A549 (cell line): ENCODE data around the gene RNF44.

Experiments used
- CBX8 ChIP-seq: fragments of 200-600 bp; sonication (generic); IDR thresholded peaks from 2 replicates; pipeline ENCODE4 v1.6.1; 2016
- CEBPB ChIP-seq, 2 experiments: fragments of >200 bp in 1 of 2; sonication (Bioruptor Twin) in 1 of 2; formaldehyde crosslinking in 1 of 2; IDR thresholded peaks; 2 replicates each; pipeline ENCODE4 v1.6.1; 2012 to 2016
- EHMT2 ChIP-seq: fragments of 200-600 bp; sonication (generic); IDR thresholded peaks from 2 replicates; pipeline ENCODE4 v1.6.1; 2016; ENCODE audit warnings: antibody characterized with exemption, low read depth, mild to moderate bottlenecking, moderate library complexity
- EP300 ChIP-seq, 2 experiments: fragments of >200 bp; sonication (Bioruptor Twin); formaldehyde crosslinking; IDR thresholded peaks; 2 replicates in 1 of 2; 3 replicates in 1 of 2; pipeline ENCODE4 v1.6.1; 2016 to 2017
- ESRRA ChIP-seq: fragments of 150-350 bp; IDR thresholded peaks from 2 replicates; pipeline ENCODE4 v1.6.1; 2014; ENCODE audit warnings: mild to moderate bottlenecking, low read length, borderline replicate concordance
- HDAC2 ChIP-seq: fragments of 200-600 bp; sonication (generic); IDR thresholded peaks from 2 replicates; pipeline ENCODE4 v1.6.1; 2016
- JUN ChIP-seq, 2 experiments: fragments of >200 bp; sonication (Bioruptor Twin); formaldehyde crosslinking; IDR thresholded peaks; 2 replicates in 1 of 2; 3 replicates in 1 of 2; pipeline ENCODE4 v1.6.1; 2016 to 2017
- MAFK ChIP-seq: fragments of 450-650 bp; IDR thresholded peaks from 2 replicates; pipeline ENCODE4 v1.6.1; 2014; ENCODE audit not compliant: partially characterized antibody
- POLR2A ChIP-seq: IDR thresholded peaks from 2 replicates; pipeline ENCODE4 v1.6.1; 2012; ENCODE audit warnings: mild to moderate bottlenecking, low read length
- RFX5 ChIP-seq: fragments of 450-650 bp; IDR thresholded peaks from 2 replicates; pipeline ENCODE4 v1.7.1; 2014; ENCODE audit warnings: antibody characterized with exemption, mild to moderate bottlenecking, moderate library complexity
- TF ChIP-seq, protein P1 (sequence below): fragments of >200 bp; sonication (Bioruptor Twin); formaldehyde crosslinking; IDR thresholded peaks from 3 replicates; pipeline ENCODE4 v1.5.1; 2016

DNA sequence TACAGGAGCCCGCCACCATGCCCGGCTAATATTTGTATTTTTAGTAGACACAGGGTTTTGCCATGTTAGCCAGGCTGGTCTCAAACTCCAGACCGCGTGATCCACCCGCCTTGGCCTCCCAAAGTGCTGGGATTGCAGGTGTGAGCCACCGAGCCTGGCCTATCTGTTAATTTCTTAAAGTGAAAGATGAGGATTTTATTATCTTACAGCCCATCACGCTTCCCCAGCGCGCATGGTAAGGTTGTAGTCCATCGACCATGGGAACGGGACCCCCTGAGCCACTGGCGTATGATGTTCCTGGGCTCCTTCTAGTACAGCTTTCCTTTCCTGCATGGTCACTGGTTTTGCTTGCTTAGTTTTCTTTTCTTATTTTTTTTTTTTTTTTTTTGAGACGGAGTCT, 20.6 kb upstream of the RNF44 start:
- TF ChIP-seq, protein P1, sequence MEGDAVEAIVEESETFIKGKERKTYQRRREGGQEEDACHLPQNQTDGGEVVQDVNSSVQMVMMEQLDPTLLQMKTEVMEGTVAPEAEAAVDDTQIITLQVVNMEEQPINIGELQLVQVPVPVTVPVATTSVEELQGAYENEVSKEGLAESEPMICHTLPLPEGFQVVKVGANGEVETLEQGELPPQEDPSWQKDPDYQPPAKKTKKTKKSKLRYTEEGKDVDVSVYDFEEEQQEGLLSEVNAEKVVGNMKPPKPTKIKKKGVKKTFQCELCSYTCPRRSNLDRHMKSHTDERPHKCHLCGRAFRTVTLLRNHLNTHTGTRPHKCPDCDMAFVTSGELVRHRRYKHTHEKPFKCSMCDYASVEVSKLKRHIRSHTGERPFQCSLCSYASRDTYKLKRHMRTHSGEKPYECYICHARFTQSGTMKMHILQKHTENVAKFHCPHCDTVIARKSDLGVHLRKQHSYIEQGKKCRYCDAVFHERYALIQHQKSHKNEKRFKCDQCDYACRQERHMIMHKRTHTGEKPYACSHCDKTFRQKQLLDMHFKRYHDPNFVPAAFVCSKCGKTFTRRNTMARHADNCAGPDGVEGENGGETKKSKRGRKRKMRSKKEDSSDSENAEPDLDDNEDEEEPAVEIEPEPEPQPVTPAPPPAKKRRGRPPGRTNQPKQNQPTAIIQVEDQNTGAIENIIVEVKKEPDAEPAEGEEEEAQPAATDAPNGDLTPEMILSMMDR, result no peak
- no peak for TF ChIP-seq POLR2A
- no peak for TF ChIP-seq EP300 (IDR thresholded peaks at IDR 0.05)
- TF ChIP-seq HDAC2, result no peak
- no peak for TF ChIP-seq CEBPB (IDR thresholded peaks at IDR 0.05)
- TF ChIP-seq CBX8, result no peak
- TF ChIP-seq EHMT2, result no peak
- TF ChIP-seq MAFK, result no peak
- TF ChIP-seq RFX5, result no peak
- no peak for TF ChIP-seq ESRRA
- TF ChIP-seq JUN (IDR thresholded peaks at IDR 0.05), result no peak
